Tibial artery (tissue), 4 donors: ENCODE measurements around the gene POLD4.

Experiments used
- DNase-seq, 2 donors: peaks; one replicate each; pipeline ENCODE4 v3.0.0-alpha.2; 2019
- H3K27ac ChIP-seq, 2 donors: fragments of 200-600 bp; sonication (generic) in 1 of 2; 1 replicate in 1 of 2; 2 replicates in 1 of 2; pipeline ENCODE4 v1.5.1; 2018 to 2019; ENCODE audit warnings: mild to moderate bottlenecking in 1 of 2
- H3K27me3 ChIP-seq, 2 donors: fragments of 200-600 bp; sonication (generic) in 1 of 2; one replicate each; pipeline versions ENCODE4 v1.5.1 to v1.6.0; 2016 to 2019
- H3K36me3 ChIP-seq, 3 donors: fragments of 200-600 bp; sonication (generic) in 2 of 3; one replicate each; pipeline ENCODE4 v1.5.1; 2016 to 2019; ENCODE audit warnings: mild to moderate bottlenecking in 2 of 3
- H3K4me1 ChIP-seq, 4 donors: fragments of 200-600 bp; sonication (generic) in 2 of 4; 1 replicate in 3 of 4; 2 replicates in 1 of 4; pipeline ENCODE4 v1.5.1; 2016 to 2019
- H3K4me3 ChIP-seq, 2 donors: fragments of 200-600 bp; sonication (generic) in 1 of 2; 1 replicate in 1 of 2; 2 replicates in 1 of 2; pipeline ENCODE4 v1.5.1; 2018 to 2019; ENCODE audit warnings: mild to moderate bottlenecking in 2 of 2
- H3K9me3 ChIP-seq, 3 donors: fragments of 200-600 bp; sonication (generic) in 1 of 3; one replicate each; pipeline ENCODE4 v1.5.1; 2016 to 2019
- CTCF ChIP-seq, 2 experiments: fragments of 200-600 bp in 1 of 2; fragments of 450-650 bp in 1 of 2; IDR thresholded peaks; one replicate each; pipeline ENCODE4 v1.5.1; 2017 to 2019; ENCODE audit warnings: antibody characterized with exemption in 2 of 2, mild to moderate bottlenecking in 1 of 2, moderate library complexity in 1 of 2
- intact Hi-C: fragments of 100-400 bp; cut with DNase I; formaldehyde crosslinking; loops from one replicate; pipeline ENCODE4 v1.15.0; 2023; ENCODE audit warnings: low total_unique reads

Gene POLD4

GRCh38 chr11:67347964-67348749 is 5.2 kb downstream of the POLD4 start:
- no peaks in the 10 kb centered on the region for H3K36me3 ChIP-seq
- H3K9me3 ChIP-seq = no peaks in the 10 kb centered on the region
- H3K27ac ChIP-seq = no peak overlapping the region
- intact Hi-C loops = loop anchor here (2.0 kb wide), 1 partner anchor 35 kb away; no protein-coding TSS in a partner anchor
- no peak for TF ChIP-seq CTCF (IDR thresholded peaks at IDR 0.05)
- DNase-seq = peak in 1 of 2 donors; percentile 7
- no peak overlapping the region for H3K4me3 ChIP-seq
- peaks cover 0 to 40% (median 23%) of the 10 kb centered on the region in 4 donors for H3K4me1 ChIP-seq
- H3K27me3 ChIP-seq = no peaks in the 10 kb centered on the region

GRCh38 chr11:67345920-67346819 is 7.2 kb downstream of the POLD4 start:
- H3K27ac ChIP-seq = no peak overlapping the region
- H3K4me1 ChIP-seq = peaks cover 0 to 24% (median 11%) of the 10 kb centered on the region in 4 donors
- intact Hi-C loops = no loop called here
- TF ChIP-seq CTCF (IDR thresholded peaks at IDR 0.05) = peak; percentile 49 to 53
- DNase-seq = peak in 1 of 2 donors; percentile 51
- no peaks in the 10 kb centered on the region for H3K9me3 ChIP-seq
- H3K27me3 ChIP-seq = no peaks in the 10 kb centered on the region
- no peak overlapping the region for H3K4me3 ChIP-seq
- peaks cover 0 to 5% (median 0%) of the 10 kb centered on the region in 3 donors for H3K36me3 ChIP-seq

- TF ChIP-seq CTCF (IDR thresholded peaks at IDR 0.05) = no peak
- Histone ChIP-seq H3K4me3 (no peak overlapping the region), H3K27ac (no peak overlapping the region), H3K9me3 (no peaks in the 10 kb centered on the region), H3K4me1 (peaks cover 0 to 16% (median 4%) of the 10 kb centered on the region in 4 donors), H3K27me3 (no peaks in the 10 kb centered on the region), H3K36me3 (peaks cover 0 to 5% (median 0%) of the 10 kb centered on the region in 3 donors)
- peak in 1 of 2 donors; percentile 20 for DNase-seq
- intact Hi-C loops = no loop called here
These were observed 8.0 kb downstream of the POLD4 start for GRCh38 chr11:67345247-67345919.

- no peak overlapping the region for H3K27ac ChIP-seq
- H3K27me3 ChIP-seq = no peaks in the 10 kb centered on the region
- intact Hi-C loops = no loop called here
- TF ChIP-seq CTCF (IDR thresholded peaks at IDR 0.05) = no peak
- peaks cover 0 to 11% (median 0%) of the 10 kb centered on the region in 4 donors for H3K4me1 ChIP-seq
- DNase-seq = no peak
- no peak overlapping the region for H3K4me3 ChIP-seq
- peaks cover 0 to 5% (median 0%) of the 10 kb centered on the region in 3 donors for H3K36me3 ChIP-seq
- H3K9me3 ChIP-seq = no peaks in the 10 kb centered on the region
These were observed 9.1 kb downstream of the POLD4 start for GRCh38 chr11:67344264-67344663.

GRCh38 chr11:67337257-67337656 is 16.1 kb downstream of the POLD4 start:
- Histone ChIP-seq H3K27me3 (no peaks in the 10 kb centered on the region), H3K9me3 (no peaks in the 10 kb centered on the region), H3K27ac (no peak overlapping the region), H3K4me1 (no peaks in the 10 kb centered on the region), H3K36me3 (peaks cover 0 to 10% (median 0%) of the 10 kb centered on the region in 3 donors), H3K4me3 (no peak overlapping the region)
- DNase-seq = no peak
- intact Hi-C loops = no loop called here
- TF ChIP-seq CTCF (IDR thresholded peaks at IDR 0.05) = no peak
